ENCODE measurements around the gene UTP20. TPM values are rescaled to one million over a fixed set of nuclear protein-coding genes. Genes with fewer than 3 reads are reported as not detected.

Gene UTP20
- total and polyA plus RNA-seq, 2 of the 4 experiments (the other 2 are of a cell fraction): 6.8 to 22.0 TPM

DNA sequence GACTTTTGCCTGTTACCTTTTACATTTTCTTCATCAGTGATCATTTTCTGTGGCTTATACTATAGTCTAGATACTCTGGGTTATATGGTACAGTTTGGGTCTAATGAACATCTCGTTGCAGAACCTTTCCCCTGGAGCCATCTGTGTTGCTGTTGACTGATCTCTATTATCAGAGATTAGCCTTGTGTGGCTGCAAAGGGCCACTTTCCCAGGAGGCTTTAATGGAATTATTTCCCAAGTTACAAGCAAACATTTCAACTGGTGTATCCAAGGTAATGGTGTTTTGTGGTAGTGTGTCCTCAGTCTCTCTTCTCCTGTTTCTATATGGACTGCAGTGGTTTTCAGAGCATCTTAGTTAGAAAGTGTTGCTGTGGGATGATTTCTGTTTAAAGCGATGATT, 25.9 kb downstream of the UTP20 start:
- Histone ChIP-seq H3K4ac (ENCODE audit: low read depth, low read length) (no peak overlapping the region), H3K27ac (ENCODE audit: insufficient read depth, low read length) (no peak overlapping the region), H2BK5ac (ENCODE audit: low read depth, low read length, poor library complexity, severe bottlenecking) (no peak overlapping the region), H3K36me3 (ENCODE audit: control insufficient read depth, insufficient read depth, low read length) (peaks cover 22% of the 10 kb centered on the region), H2BK15ac (ENCODE audit: low read depth, low read length) (no peak overlapping the region), H4K20me1 (ENCODE audit: insufficient read depth, low read length) (no peaks in the 10 kb centered on the region), H3K4me1 (ENCODE audit: control insufficient read depth, insufficient read depth, low read length) (peaks cover 1% of the 10 kb centered on the region; the same call in 1 of the 2 replicates), H3K18ac (ENCODE audit: low read depth, low read length) (no peak overlapping the region), H3K79me1 (ENCODE audit: low read depth in 1 of 2, low read length in 2 of 2) (no peaks in the 10 kb centered on the region), H3K56ac (ENCODE audit: extremely low read depth, insufficient read depth, low read length) (no peak overlapping the region), H4K8ac (ENCODE audit: low read depth in 2 of 2, low read length in 2 of 2) (no peak overlapping the region), H2AFZ (replicated peaks; ENCODE audit: low read length, poor library complexity) (no peak overlapping the region), H3K4me3 (ENCODE audit: insufficient read depth, low read depth, low read length) (no peak overlapping the region), H3K14ac (replicated peaks; ENCODE audit: low read depth, low read length) (no peak overlapping the region), H3K4me2 (ENCODE audit: low read depth, low read length) (no peak overlapping the region), H4K5ac (ENCODE audit: low read depth, low read length) (no peak overlapping the region), H3K27me3 (ENCODE audit: control insufficient read depth, insufficient read depth, low read length) (no peaks in the 10 kb centered on the region), H2BK20ac (ENCODE audit: low read depth, low read length) (no peak overlapping the region), H2BK120ac (ENCODE audit: low read depth, low read length) (no peak overlapping the region), H3K9me3 (ENCODE audit: control insufficient read depth, insufficient read depth, low read length) (no peaks in the 10 kb centered on the region), H4K91ac (ENCODE audit: insufficient read depth, low read depth, low read length) (no peak overlapping the region), H3K9me1 (ENCODE audit: insufficient read depth, low read length) (no peaks in the 10 kb centered on the region), H3K23ac (ENCODE audit: low read depth, low read length) (no peak overlapping the region), H3K9ac (ENCODE audit: low read depth, low read length) (no peak overlapping the region), H2AK5ac (ENCODE audit: low read depth, low read length) (no peak overlapping the region), H2AK9ac (replicated peaks; ENCODE audit: low read depth, low read length, poor library complexity) (no peak overlapping the region)
- BruUV-seq (replicated peaks): no TSS peak
- no peak for DNase-seq
- 100% methylated on average over 1 of the region's 2 CpGs; no CpG with 5 or more reads in 1 of the 2 experiments for WGBS, 2 experiments (ENCODE audit: extremely low coverage in 2 of 2, insufficient read length in 1 of 2)
- intact Hi-C loops (cut with micrococcal nuclease) (no loop called here), dilution Hi-C loops (cut with HindIII; ENCODE audit: low sequenced_read_pairs, unreplicated experiment) (no loop called here), in situ Hi-C loops (cut with MboI; ENCODE audit: low sequenced_read_pairs) (no loop called here)
- ChIA-PET POLR2A (ENCODE audit: unreplicated experiment) (no interaction called here), CTCF (no interaction called here)
- TF ChIP-seq BHLHE40 (IDR thresholded peaks at IDR 0.05; ENCODE audit: low read depth, low read length): no peak
- no peak for ATAC-seq (ENCODE audit: low read depth)

All from IMR-90 (cell line).